ENCODE results near the gene ACAD10. TPM values are rescaled to one million over a fixed set of nuclear protein-coding genes. Genes with fewer than 3 reads are reported as not detected.
"Not testable (repeated sequence)": the region's sequence is repeated elsewhere in the genome, so short reads cannot be mapped to it uniquely, and the experiment has no call there.

Gene ACAD10
- total RNA-seq, 1 donor from 2014 or later = 24.2 TPM

DNA sequence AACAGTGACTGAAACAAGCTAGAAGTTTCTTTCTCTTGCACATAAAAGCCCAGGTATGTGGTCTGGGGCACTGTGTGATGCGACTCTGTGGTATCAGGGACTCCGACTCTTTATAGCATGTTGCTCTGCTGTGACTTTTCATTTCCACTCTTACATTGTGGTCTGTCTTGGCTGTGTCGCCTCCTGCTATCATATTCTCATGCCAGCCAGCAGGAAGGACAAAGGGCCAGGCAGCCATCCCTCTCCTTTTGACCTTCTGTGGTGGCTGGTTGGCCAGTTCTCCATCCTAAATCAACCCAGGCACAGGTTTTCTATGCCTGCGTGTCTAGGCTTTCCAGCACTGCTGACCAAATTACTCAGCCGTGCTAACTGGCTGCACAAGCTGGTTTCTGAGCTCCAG lies 8.0 kb downstream of the ACAD10 start:
- Mint-ChIP-seq H3K36me3 (ENCODE audit: low read depth) (peaks cover 23% of the 10 kb centered on the region), H3K4me1 (ENCODE audit: low read depth) (no peaks in the 10 kb centered on the region), H3K4me3 (no peak overlapping the region), H3K27ac (no peak overlapping the region), H3K9me3 (no peaks in the 10 kb centered on the region), H3K27me3 (ENCODE audit: insufficient read depth) (no peaks in the 10 kb centered on the region)
- intact Hi-C loops (cut with micrococcal nuclease) = no loop called here
- no peak for DNase-seq (ENCODE audit: low spot score)

DNA sequence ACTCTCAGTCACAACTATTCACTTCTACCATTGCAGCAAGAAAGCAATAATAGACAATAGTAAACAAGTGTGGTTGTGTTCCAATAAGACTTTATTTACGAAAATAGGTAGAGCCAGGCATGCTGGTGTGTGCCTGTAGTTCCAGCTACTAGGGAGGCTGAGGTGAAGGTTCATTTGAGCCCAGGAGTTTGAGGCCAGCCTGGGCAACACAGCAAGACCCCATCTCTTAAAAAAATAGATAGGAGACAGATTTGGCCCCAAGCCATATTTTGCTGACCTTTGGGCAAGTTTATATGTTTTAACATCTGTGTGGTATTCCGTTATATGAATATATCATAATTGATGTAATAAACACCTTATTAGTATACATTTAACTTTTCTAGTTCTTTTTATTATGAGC lies 14.1 kb downstream of the ACAD10 start:
- intact Hi-C loops (cut with micrococcal nuclease) = no loop called here

GRCh38 chr12:111705672-111706071 lies 19.8 kb downstream of the ACAD10 start:
- peaks cover 18% of the 10 kb centered on the region for H3K36me3 Mint-ChIP-seq (ENCODE audit: low read depth)
- no peak overlapping the region for H3K27ac Mint-ChIP-seq
- H3K4me1 Mint-ChIP-seq (ENCODE audit: low read depth) = no peaks in the 10 kb centered on the region

More for the DNA sequence above, 14.1 kb downstream of the ACAD10 start:
- no peak overlapping the region for H3K4me3 Mint-ChIP-seq
- peaks cover 18% of the 10 kb centered on the region for H3K36me3 Mint-ChIP-seq (ENCODE audit: low read depth)
- no peaks in the 10 kb centered on the region for H3K9me3 Mint-ChIP-seq
- no peak overlapping the region for H3K27ac Mint-ChIP-seq
- H3K4me1 Mint-ChIP-seq (ENCODE audit: low read depth) = no peaks in the 10 kb centered on the region
- H3K27me3 Mint-ChIP-seq (ENCODE audit: insufficient read depth) = no peaks in the 10 kb centered on the region
- no peak for DNase-seq (ENCODE audit: low spot score)

GRCh38 chr12:111706145-111706544 lies 20.3 kb downstream of the ACAD10 start:
- no peaks in the 10 kb centered on the region for H3K27me3 Mint-ChIP-seq (ENCODE audit: insufficient read depth)

More at GRCh38 chr12:111705672-111706071, 19.8 kb downstream of the ACAD10 start:
- Mint-ChIP-seq H3K4me3 (no peak overlapping the region), H3K27me3 (ENCODE audit: insufficient read depth) (no peaks in the 10 kb centered on the region), H3K9me3 (no peaks in the 10 kb centered on the region)
- intact Hi-C loops (cut with micrococcal nuclease) = no loop called here
- DNase-seq (ENCODE audit: low spot score) = no peak

GRCh38 chr12:111715279-111715678 lies 29.4 kb downstream of the ACAD10 start:
- intact Hi-C loops (cut with micrococcal nuclease) = no loop called here
- Mint-ChIP-seq H3K27me3 (ENCODE audit: insufficient read depth) (no peaks in the 10 kb centered on the region), H3K27ac (no peak overlapping the region), H3K36me3 (ENCODE audit: low read depth) (peaks cover 11% of the 10 kb centered on the region), H3K4me3 (no peak overlapping the region), H3K9me3 (no peaks in the 10 kb centered on the region), H3K4me1 (ENCODE audit: low read depth) (no peaks in the 10 kb centered on the region)
- no peak for DNase-seq (ENCODE audit: low spot score)

More at GRCh38 chr12:111706145-111706544, 20.3 kb downstream of the ACAD10 start:
- Mint-ChIP-seq H3K36me3 (ENCODE audit: low read depth) (peaks cover 20% of the 10 kb centered on the region), H3K27ac (no peak overlapping the region), H3K4me3 (no peak overlapping the region), H3K4me1 (ENCODE audit: low read depth) (no peaks in the 10 kb centered on the region), H3K9me3 (no peaks in the 10 kb centered on the region)
- DNase-seq (ENCODE audit: low spot score) = no peak
- intact Hi-C loops (cut with micrococcal nuclease) = no loop called here

- H3K27ac Mint-ChIP-seq; DNase-seq (ENCODE audit: low spot score); H3K36me3 Mint-ChIP-seq (ENCODE audit: low read depth); H3K27me3 Mint-ChIP-seq (ENCODE audit: insufficient read depth); H3K9me3 Mint-ChIP-seq; intact Hi-C loops (cut with micrococcal nuclease); H3K4me1 Mint-ChIP-seq (ENCODE audit: low read depth); H3K4me3 Mint-ChIP-seq: not testable (repeated sequence)
These were observed 33.5 kb downstream of the ACAD10 start for GRCh38 chr12:111719316-111719715.

- Mint-ChIP-seq H3K27me3 (ENCODE audit: insufficient read depth) (no peaks in the 10 kb centered on the region), H3K9me3 (no peaks in the 10 kb centered on the region), H3K4me1 (ENCODE audit: low read depth) (no peaks in the 10 kb centered on the region), H3K27ac (no peak overlapping the region), H3K4me3 (no peak overlapping the region), H3K36me3 (ENCODE audit: low read depth) (peaks cover 9% of the 10 kb centered on the region)
- no peak for DNase-seq (ENCODE audit: low spot score)
- intact Hi-C loops (cut with micrococcal nuclease) = no loop called here
These were observed 34.6 kb downstream of the ACAD10 start for GRCh38 chr12:111720457-111720856.

GRCh38 chr12:111723646-111724360 lies 38.0 kb downstream of the ACAD10 start:
- H3K4me3 Mint-ChIP-seq; DNase-seq (ENCODE audit: low spot score); H3K9me3 Mint-ChIP-seq; H3K4me1 Mint-ChIP-seq (ENCODE audit: low read depth); H3K27me3 Mint-ChIP-seq (ENCODE audit: insufficient read depth); intact Hi-C loops (cut with micrococcal nuclease); H3K36me3 Mint-ChIP-seq (ENCODE audit: low read depth); H3K27ac Mint-ChIP-seq: not testable (repeated sequence)

- Mint-ChIP-seq H3K36me3 (ENCODE audit: low read depth) (peaks cover 7% of the 10 kb centered on the region), H3K9me3 (no peaks in the 10 kb centered on the region), H3K4me3 (no peak overlapping the region), H3K27me3 (ENCODE audit: insufficient read depth) (no peaks in the 10 kb centered on the region), H3K27ac (no peak overlapping the region), H3K4me1 (ENCODE audit: low read depth) (no peaks in the 10 kb centered on the region)
- no peak for DNase-seq (ENCODE audit: low spot score)
- intact Hi-C loops (cut with micrococcal nuclease) = no loop called here
These were observed 42.9 kb downstream of the ACAD10 start for GRCh38 chr12:111728795-111729194.

DNA sequence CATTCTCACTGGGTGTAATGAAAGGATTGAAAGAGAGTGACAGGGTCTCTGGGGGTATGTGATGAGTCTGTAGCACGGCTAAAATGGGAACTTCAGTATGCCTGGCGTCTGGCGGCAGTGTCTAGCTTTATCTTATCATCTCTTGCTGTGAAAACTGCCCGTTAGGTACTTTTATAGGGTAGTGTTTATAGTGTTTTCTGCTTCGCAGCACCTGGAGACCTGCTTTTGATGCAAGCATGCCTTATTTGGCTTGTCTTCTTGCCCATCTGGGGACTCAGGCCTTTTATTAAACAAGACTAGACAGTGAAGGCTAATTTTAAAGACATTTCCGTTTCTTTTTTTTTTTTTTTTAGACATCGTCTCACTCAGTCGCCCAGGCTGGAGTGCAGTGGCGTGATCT lies 44.6 kb downstream of the ACAD10 start:
- H3K9me3 Mint-ChIP-seq = no peaks in the 10 kb centered on the region

DNA sequence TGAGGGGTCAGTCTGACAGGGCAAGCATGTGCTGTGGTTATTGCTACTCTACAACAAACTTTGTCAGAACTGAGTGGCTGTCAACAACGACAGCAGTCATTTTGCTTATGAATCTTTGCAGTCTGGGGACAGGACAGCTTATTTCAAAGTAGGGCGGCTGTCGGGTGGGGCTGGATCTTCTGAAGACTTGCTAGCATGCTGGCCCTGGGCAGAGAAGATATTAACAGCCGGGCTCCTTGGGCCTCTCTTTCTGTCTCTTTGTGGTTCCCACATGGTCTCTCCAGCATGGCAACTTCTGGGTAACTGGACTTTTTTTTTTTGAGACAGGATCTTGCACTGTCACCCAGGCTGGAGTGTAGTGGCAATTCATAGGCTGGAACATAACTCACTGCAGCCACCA lies 46.9 kb downstream of the ACAD10 start:
- no peak overlapping the region for H3K4me3 Mint-ChIP-seq
- H3K27me3 Mint-ChIP-seq (ENCODE audit: insufficient read depth) = no peaks in the 10 kb centered on the region
- no peak for DNase-seq (ENCODE audit: low spot score)
- H3K27ac Mint-ChIP-seq = no peak overlapping the region
- H3K36me3 Mint-ChIP-seq (ENCODE audit: low read depth) = peaks cover 7% of the 10 kb centered on the region
- no peaks in the 10 kb centered on the region for H3K4me1 Mint-ChIP-seq (ENCODE audit: low read depth)
- intact Hi-C loops (cut with micrococcal nuclease) = no loop called here
- no peaks in the 10 kb centered on the region for H3K9me3 Mint-ChIP-seq

More for the DNA sequence above, 44.6 kb downstream of the ACAD10 start:
- intact Hi-C loops (cut with micrococcal nuclease) = no loop called here
- H3K4me1 Mint-ChIP-seq (ENCODE audit: low read depth) = no peaks in the 10 kb centered on the region
- H3K27ac Mint-ChIP-seq = no peak overlapping the region
- H3K27me3 Mint-ChIP-seq (ENCODE audit: insufficient read depth) = no peaks in the 10 kb centered on the region
- H3K36me3 Mint-ChIP-seq (ENCODE audit: low read depth) = peaks cover 7% of the 10 kb centered on the region
- no peak overlapping the region for H3K4me3 Mint-ChIP-seq
- DNase-seq (ENCODE audit: low spot score) = no peak

DNA sequence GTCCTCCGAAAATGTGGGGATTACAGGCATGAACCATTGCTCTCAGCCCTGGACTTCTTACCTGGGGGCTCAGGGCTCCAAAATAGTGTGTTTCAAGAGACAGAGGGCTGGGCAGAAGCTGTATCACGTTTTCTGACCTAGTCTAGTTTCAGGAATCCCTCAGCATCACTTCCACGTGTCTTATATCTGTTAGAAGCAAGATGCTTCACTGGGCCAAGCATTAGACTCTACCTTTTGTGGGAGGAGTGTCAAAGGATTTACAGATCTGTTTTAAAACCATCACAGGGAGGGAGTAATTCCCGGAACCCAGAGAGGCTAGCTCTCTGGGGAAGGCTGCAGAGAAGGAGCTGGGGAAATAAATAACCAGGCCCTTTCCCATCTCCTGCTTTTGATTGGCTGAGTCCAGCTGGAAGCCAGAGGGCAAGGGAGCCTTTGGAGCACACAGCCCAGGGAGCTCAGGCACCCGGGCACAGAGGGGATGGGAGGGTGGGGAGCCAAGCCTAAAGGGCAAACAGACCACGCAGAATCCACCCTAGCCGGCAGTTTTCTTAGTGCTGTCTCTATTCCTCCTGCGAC lies 47.6 kb downstream of the ACAD10 start:
- Mint-ChIP-seq H3K9me3 (no peaks in the 10 kb centered on the region), H3K4me1 (ENCODE audit: low read depth) (no peaks in the 10 kb centered on the region), H3K27ac (no peak overlapping the region), H3K36me3 (ENCODE audit: low read depth) (peaks cover 7% of the 10 kb centered on the region), H3K4me3 (no peak overlapping the region), H3K27me3 (ENCODE audit: insufficient read depth) (no peaks in the 10 kb centered on the region)
- intact Hi-C loops (cut with micrococcal nuclease) = no loop called here
- no peak for DNase-seq (ENCODE audit: low spot score)

DNA sequence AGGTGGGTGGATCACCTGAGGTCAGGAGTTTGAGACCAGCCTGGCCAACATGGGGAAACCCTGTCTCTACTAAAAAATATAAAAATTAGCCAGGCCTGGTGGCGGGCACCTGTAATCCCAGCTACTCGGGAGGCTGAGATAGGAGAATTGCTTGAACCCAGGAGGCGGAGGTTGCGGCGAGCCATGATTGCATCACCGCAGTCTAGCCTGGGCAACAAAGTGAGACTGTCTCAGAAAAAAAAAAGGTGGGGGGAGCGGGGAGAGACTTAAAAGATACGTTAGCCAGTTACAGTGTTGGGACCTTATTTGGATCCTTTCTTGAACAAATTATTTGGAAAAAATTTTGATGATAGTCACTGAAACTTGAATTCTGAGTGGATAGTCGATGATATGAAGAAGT lies 53.7 kb downstream of the ACAD10 start:
- intact Hi-C loops (cut with micrococcal nuclease); H3K9me3 Mint-ChIP-seq; H3K27ac Mint-ChIP-seq; H3K36me3 Mint-ChIP-seq (ENCODE audit: low read depth); H3K4me1 Mint-ChIP-seq (ENCODE audit: low read depth); H3K27me3 Mint-ChIP-seq (ENCODE audit: insufficient read depth); DNase-seq (ENCODE audit: low spot score); H3K4me3 Mint-ChIP-seq: not testable (repeated sequence)

All from activated T-helper 1 cell treated with anti-CD3 and anti-CD28 coated beads, Interleukin-12 subunit alpha, Interleukin-12 subunit beta, Interleukin-2, Interleukin-4 antibody, amounts not matched to agents 30 ng/mL and 10 ng/mL and 1 ng/mL, durations not matched to agents 14 hours and 24 hours and 36 hours (primary cell).